H9 (cell line): ENCODE data around the gene TMEM164. TPM values are rescaled to one million over a fixed set of nuclear protein-coding genes. Genes with fewer than 3 reads are reported as not detected.

Source experiments
- DNase-seq: peaks from one replicate; pipeline ENCODE4 v3.0.0-alpha.2; 2017
- H2AFZ ChIP-seq: one replicate; pipeline ENCODE4 v1.6.1; 2013; ENCODE audit warnings: mild to moderate bottlenecking, low read length, control low read depth, moderate library complexity
- H2AK5ac ChIP-seq: 2 replicates; pipeline ENCODE4 v1.6.1; 2013; ENCODE audit warnings: low read length, control low read depth, mixed read lengths; ENCODE audit not compliant: insufficient read length
- H2BK120ac ChIP-seq: one replicate; pipeline ENCODE4 v1.6.1; 2013; ENCODE audit warnings: low read depth, mild to moderate bottlenecking, low read length, control low read depth, inconsistent platforms; ENCODE audit not compliant: poor library complexity, severe bottlenecking
- H2BK12ac ChIP-seq: 2 replicates; pipeline ENCODE4 v1.6.1; 2013; ENCODE audit warnings: low read length, control low read depth, mixed read lengths, low read depth; ENCODE audit not compliant: insufficient read length
- H2BK15ac ChIP-seq: 2 replicates; pipeline ENCODE4 v1.6.1; 2013; ENCODE audit warnings: low read depth, low read length, control low read depth
- H2BK20ac ChIP-seq: one replicate; pipeline ENCODE4 v1.6.1; 2013; ENCODE audit warnings: low read depth, mild to moderate bottlenecking, low read length, control low read depth, inconsistent platforms; ENCODE audit not compliant: poor library complexity, severe bottlenecking
- H2BK5ac ChIP-seq: 2 replicates; pipeline ENCODE4 v1.6.1; 2013; ENCODE audit warnings: low read length, control low read depth, mixed read lengths; ENCODE audit not compliant: insufficient read length
- H3K14ac ChIP-seq: 2 replicates; pipeline ENCODE4 v1.6.1; 2013; ENCODE audit warnings: low read length, control low read depth; ENCODE audit not compliant: insufficient read depth
- H3K18ac ChIP-seq: 2 replicates; pipeline ENCODE4 v1.6.1; 2013; ENCODE audit warnings: low read depth, mild to moderate bottlenecking, mixed read lengths, low read length, control low read depth; ENCODE audit not compliant: insufficient read length
- H3K23ac ChIP-seq: 2 replicates; pipeline ENCODE4 v1.6.1; 2013; ENCODE audit warnings: low read length, control low read depth, mixed read lengths, low read depth; ENCODE audit not compliant: insufficient read length
- H3K23me2 ChIP-seq: 2 replicates; pipeline ENCODE4 v1.6.1; 2013; ENCODE audit warnings: low read depth, mild to moderate bottlenecking, mixed read lengths, low read length, control low read depth; ENCODE audit not compliant: insufficient read length, poor library complexity, severe bottlenecking
- H3K27ac ChIP-seq: 2 replicates; pipeline ENCODE4 v1.5.1; 2013; ENCODE audit warnings: low read length, control low read depth, mixed read lengths, low read depth; ENCODE audit not compliant: insufficient read length
- H3K27me3 ChIP-seq: 2 replicates; pipeline ENCODE4 v1.6.1; 2013; ENCODE audit warnings: low read length, control low read depth, inconsistent platforms; ENCODE audit not compliant: insufficient read depth
- H3K4ac ChIP-seq: 2 replicates; pipeline ENCODE4 v1.6.1; 2013; ENCODE audit warnings: low read depth, mild to moderate bottlenecking, control low read depth, inconsistent platforms, low read length, moderate library complexity
- H3K4me1 ChIP-seq: 2 replicates; pipeline ENCODE4 v1.6.1; 2013; ENCODE audit warnings: low read length, control low read depth, inconsistent platforms; ENCODE audit not compliant: insufficient read depth
- H3K4me2 ChIP-seq: 2 replicates; pipeline ENCODE4 v1.6.1; 2013; ENCODE audit warnings: low read length, control low read depth, mixed read lengths; ENCODE audit not compliant: insufficient read length, insufficient read depth
- H3K56ac ChIP-seq: 2 replicates; pipeline ENCODE4 v1.6.1; 2013; ENCODE audit warnings: low read depth, mild to moderate bottlenecking, mixed read lengths, low read length, control low read depth; ENCODE audit not compliant: insufficient read length
- H3K79me1 ChIP-seq: 2 replicates; pipeline ENCODE4 v1.6.1; 2013; ENCODE audit warnings: low read depth, mild to moderate bottlenecking, moderate library complexity, low read length, control low read depth, inconsistent platforms; ENCODE audit not compliant: insufficient read depth, poor library complexity, severe bottlenecking
- H3K79me2 ChIP-seq: 2 replicates; pipeline ENCODE4 v1.6.1; 2013; ENCODE audit warnings: low read length, control low read depth, inconsistent platforms; ENCODE audit not compliant: insufficient read depth
- H3K9ac ChIP-seq: 2 replicates; pipeline ENCODE4 v1.6.1; 2013; ENCODE audit warnings: low read length, control low read depth, mixed read lengths; ENCODE audit not compliant: insufficient read length; ENCODE audit errors: extremely low read depth
- H3K9me3 ChIP-seq: one replicate; pipeline ENCODE4 v1.6.1; 2013; ENCODE audit warnings: low read depth, low read length, inconsistent platforms; ENCODE audit not compliant: control insufficient read depth
- H3T11ph ChIP-seq: one replicate; pipeline ENCODE4 v1.6.1; 2013; ENCODE audit warnings: mild to moderate bottlenecking, low read length, control low read depth, inconsistent platforms
- H4K20me1 ChIP-seq: one replicate; pipeline ENCODE4 v1.6.1; 2013; ENCODE audit not compliant: control insufficient read depth, insufficient read length, insufficient read depth
- H4K5ac ChIP-seq: 2 replicates; pipeline ENCODE4 v1.6.1; 2013; ENCODE audit warnings: low read depth, mild to moderate bottlenecking, mixed read lengths, low read length, control low read depth; ENCODE audit not compliant: insufficient read length
- H4K8ac ChIP-seq: replicated peaks from 2 replicates; pipeline ENCODE4 v1.6.1; 2013; ENCODE audit warnings: low read length, control low read depth, mixed read lengths, low read depth; ENCODE audit not compliant: insufficient read length
- H4K91ac ChIP-seq: 2 replicates; pipeline ENCODE4 v1.6.1; 2013; ENCODE audit warnings: low read depth, mild to moderate bottlenecking, moderate library complexity, mixed read lengths, low read length, control low read depth; ENCODE audit not compliant: insufficient read length
- H3K27ac Mint-ChIP-seq, 3 experiments: 2 replicates in 2 of 3; 3 replicates in 1 of 3; pipeline ENCODE4 v1.8.0; 2020 to 2021; ENCODE audit warnings: mixed read lengths in 3 of 3, mild to moderate bottlenecking in 1 of 3, moderate library complexity in 1 of 3
- H3K27me3 Mint-ChIP-seq: 2 replicates; pipeline ENCODE4 v1.8.0; 2021; ENCODE audit warnings: low read depth, mild to moderate bottlenecking, moderate library complexity, mixed read lengths
- H3K36me3 Mint-ChIP-seq, 3 experiments: 2 replicates in 2 of 3; 3 replicates in 1 of 3; pipeline ENCODE4 v1.8.0; 2020 to 2021; ENCODE audit warnings: low read depth in 3 of 3, mixed read lengths in 3 of 3; ENCODE audit not compliant: insufficient read depth in 1 of 3
- H3K4me1 Mint-ChIP-seq, 2 experiments: 2 replicates each; pipeline ENCODE4 v1.8.0; 2020; ENCODE audit warnings: mixed read lengths in 2 of 2
- H3K4me3 Mint-ChIP-seq, 2 experiments: 2 replicates in 1 of 2; 3 replicates in 1 of 2; pipeline ENCODE4 v1.8.0; 2020 to 2021; ENCODE audit warnings: mild to moderate bottlenecking in 2 of 2, mixed read lengths in 2 of 2, moderate library complexity in 1 of 2
- H3K9me3 Mint-ChIP-seq, 2 experiments: 2 replicates in 1 of 2; 3 replicates in 1 of 2; pipeline ENCODE4 v1.8.0; 2020; ENCODE audit warnings: mild to moderate bottlenecking in 2 of 2, mixed read lengths in 2 of 2, moderate library complexity in 1 of 2
- CTCF ChIP-seq: fragments of 200-600 bp; sonication (generic); conservative IDR thresholded peaks from 3 replicates; pipeline ENCODE4 v1.8.0; 2021; ENCODE audit warnings: antibody characterized with exemption, mild to moderate bottlenecking
- WGBS: extraction: QIAGEN DNeasy Blood & Tissue Kit; methylation state at CpG from one replicate; pipeline ENCODE4 v1.1.7; 2013; ENCODE audit warnings: missing lambda C conversion rate, low lambda C conversion rate, mixed read lengths; ENCODE audit not compliant: insufficient read length; ENCODE audit errors: extremely low coverage; 5-methylcytosine and 5-hydroxymethylcytosine counted together
- total RNA-seq: library from RNA; stranded (reverse); gene quantifications from 2 replicates; pipeline ENCODE4 v1.2.1, GENCODE V29; 2021

TMEM164 gene
- total RNA-seq, 1 experiment from 2014 or later = 30.4 TPM

GRCh38 chrX:109992203-109992602 is 10.7 kb upstream of the TMEM164 start:
- no peak overlapping the region for H2BK5ac ChIP-seq
- no peak overlapping the region for H2AFZ ChIP-seq
- no peak overlapping the region for H4K91ac ChIP-seq
- no peaks in the 10 kb centered on the region for H3K9me3 ChIP-seq
- H3K9ac ChIP-seq = no peak overlapping the region
- Mint-ChIP-seq H3K27ac (no peak overlapping the region), H3K36me3 (no peaks in the 10 kb centered on the region), H3K4me1 (no peaks in the 10 kb centered on the region), H3K9me3 (peaks cover 6 to 8% of the 10 kb centered on the region in 2 experiments), H3K27me3 (peaks cover 4% of the 10 kb centered on the region), H3K4me3 (no peak overlapping the region)
- no peak overlapping the region for H3K4me2 ChIP-seq
- no peak overlapping the region for H2BK120ac ChIP-seq
- H2BK15ac ChIP-seq = no peak overlapping the region
- H2AK5ac ChIP-seq = no peak overlapping the region
- no peak overlapping the region for H3T11ph ChIP-seq
- H3K4me1 ChIP-seq = no peaks in the 10 kb centered on the region
- H3K18ac ChIP-seq = no peak overlapping the region
- H3K23me2 ChIP-seq = no peaks in the 10 kb centered on the region
- H3K79me2 ChIP-seq = no peaks in the 10 kb centered on the region
- H3K27me3 ChIP-seq = no peaks in the 10 kb centered on the region
- H4K20me1 ChIP-seq = no peaks in the 10 kb centered on the region
- no peak overlapping the region for H2BK20ac ChIP-seq
- no peak overlapping the region for H3K27ac ChIP-seq
- no peak for DNase-seq
- no peak overlapping the region for H2BK12ac ChIP-seq
- H3K56ac ChIP-seq = no peak overlapping the region
- H3K23ac ChIP-seq = no peak overlapping the region
- no peak overlapping the region for H3K14ac ChIP-seq
- no peaks in the 10 kb centered on the region for H3K79me1 ChIP-seq
- no peak overlapping the region for H3K4ac ChIP-seq
- no peak overlapping the region for H4K5ac ChIP-seq
- no peak for TF ChIP-seq CTCF
- WGBS = no CpG with 5 or more reads among the region's 1 CpG
- H4K8ac ChIP-seq = no peak overlapping the region
